ENCODE data around the gene OR10S1. TPM values are rescaled to one million over a fixed set of nuclear protein-coding genes. Genes with fewer than 3 reads are reported as not detected.

The OR10S1 gene
- total and polyA plus RNA-seq, 2 donors (not counting 3 experiments of a cell fraction or from before 2014, with no cell fraction given), result not detected

DNA sequence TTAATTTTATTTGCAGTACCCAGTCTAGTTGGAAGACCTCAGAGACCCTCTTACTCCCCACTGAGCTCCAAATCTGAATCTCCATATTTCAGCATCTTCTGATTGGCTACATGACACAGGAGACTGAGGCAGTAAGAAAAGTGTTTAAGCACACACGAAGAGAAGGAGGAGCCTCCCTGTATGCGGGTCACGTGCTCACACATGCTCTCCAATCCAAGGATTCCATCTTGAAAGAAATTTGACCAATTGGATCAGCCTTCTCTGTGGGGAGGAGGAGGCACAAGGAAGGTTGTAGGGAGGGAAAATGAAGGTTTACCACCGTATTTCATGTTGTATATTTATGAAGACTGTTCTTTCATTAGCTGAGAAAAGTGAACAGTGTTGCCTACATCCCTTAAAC is 35.2 kb downstream of the OR10S1 start:
- intact Hi-C loops (cut with micrococcal nuclease) (no loop called here), dilution Hi-C loops (cut with MboI; ENCODE audit: extremely low pct_ligation_motif_present, low sequenced_read_pairs) (no loop called here)
- Histone ChIP-seq H4K20me1 (replicated peaks; ENCODE audit: control insufficient read depth, extremely low read depth, insufficient read depth, low read length) (no peaks in the 10 kb centered on the region), H3K9me3 (replicated peaks; ENCODE audit: control insufficient read depth, insufficient read depth, low read length) (no peaks in the 10 kb centered on the region), H2AFZ (ENCODE audit: low read depth, low read length) (no peak overlapping the region), H3K9ac (replicated peaks; ENCODE audit: extremely low read depth, insufficient read depth, low read length) (no peak overlapping the region), H3K27ac (ENCODE audit: insufficient read depth, low read depth, low read length) (no peak overlapping the region), H3K4me3 (replicated peaks in 1 of 3; ENCODE audit: insufficient read depth in 1 of 3, low read depth in 1 of 3, low read length in 3 of 3) (no peak overlapping the region), H3K27me3 (ENCODE audit: control insufficient read depth in 2 of 2, insufficient read depth in 2 of 2, low read length in 2 of 2) (no peaks in the 10 kb centered on the region), H3K4me1 (ENCODE audit: control insufficient read depth, extremely low read depth, insufficient read depth, low read length) (no peaks in the 10 kb centered on the region), H3K79me2 (ENCODE audit: control insufficient read depth, insufficient read depth, low read length) (no peaks in the 10 kb centered on the region), H3K4me2 (ENCODE audit: insufficient read depth, low read length) (no peak overlapping the region), H3K36me3 (ENCODE audit: control insufficient read depth in 2 of 2, extremely low read depth in 1 of 2, insufficient read depth in 2 of 2, low read length in 2 of 2) (no peaks in the 10 kb centered on the region), H3K9me1 (replicated peaks; ENCODE audit: control insufficient read depth, extremely low read depth, insufficient read depth, low read length) (no peaks in the 10 kb centered on the region)
- FAIRE-seq, result no peak
- no peak for DNase-seq (ENCODE audit: low read depth, low spot score)
- ChIA-PET POLR2A (no interaction called here), CTCF (no interaction called here)
- TF ChIP-seq, protein P1, sequence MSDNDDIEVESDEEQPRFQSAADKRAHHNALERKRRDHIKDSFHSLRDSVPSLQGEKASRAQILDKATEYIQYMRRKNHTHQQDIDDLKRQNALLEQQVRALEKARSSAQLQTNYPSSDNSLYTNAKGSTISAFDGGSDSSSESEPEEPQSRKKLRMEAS (IDR thresholded peaks at IDR 0.05; ENCODE audit: insufficient read depth, insufficient read length), result no peak
- TF ChIP-seq JUN (IDR thresholded peaks at IDR 0.05; ENCODE audit: borderline replicate concordance, insufficient read depth, insufficient read length, low read depth), result no peak
- TF ChIP-seq, protein P2, sequence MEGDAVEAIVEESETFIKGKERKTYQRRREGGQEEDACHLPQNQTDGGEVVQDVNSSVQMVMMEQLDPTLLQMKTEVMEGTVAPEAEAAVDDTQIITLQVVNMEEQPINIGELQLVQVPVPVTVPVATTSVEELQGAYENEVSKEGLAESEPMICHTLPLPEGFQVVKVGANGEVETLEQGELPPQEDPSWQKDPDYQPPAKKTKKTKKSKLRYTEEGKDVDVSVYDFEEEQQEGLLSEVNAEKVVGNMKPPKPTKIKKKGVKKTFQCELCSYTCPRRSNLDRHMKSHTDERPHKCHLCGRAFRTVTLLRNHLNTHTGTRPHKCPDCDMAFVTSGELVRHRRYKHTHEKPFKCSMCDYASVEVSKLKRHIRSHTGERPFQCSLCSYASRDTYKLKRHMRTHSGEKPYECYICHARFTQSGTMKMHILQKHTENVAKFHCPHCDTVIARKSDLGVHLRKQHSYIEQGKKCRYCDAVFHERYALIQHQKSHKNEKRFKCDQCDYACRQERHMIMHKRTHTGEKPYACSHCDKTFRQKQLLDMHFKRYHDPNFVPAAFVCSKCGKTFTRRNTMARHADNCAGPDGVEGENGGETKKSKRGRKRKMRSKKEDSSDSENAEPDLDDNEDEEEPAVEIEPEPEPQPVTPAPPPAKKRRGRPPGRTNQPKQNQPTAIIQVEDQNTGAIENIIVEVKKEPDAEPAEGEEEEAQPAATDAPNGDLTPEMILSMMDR (IDR thresholded peaks at IDR 0.05; ENCODE audit: extremely low read depth in 1 of 2, insufficient read depth in 1 of 2, low read depth in 1 of 2, low read length in 2 of 2), result no peak
- TF ChIP-seq EZH2 (IDR thresholded peaks at IDR 0.05; ENCODE audit: borderline replicate concordance, low read depth, low read length, severe bottlenecking), result no peak
- TF ChIP-seq POLR2AphosphoS5 (IDR thresholded peaks at IDR 0.05; ENCODE audit: insufficient read depth, low read depth, low read length), result no peak
- TF ChIP-seq FOS (IDR thresholded peaks at IDR 0.05; ENCODE audit: borderline replicate concordance, insufficient read depth, low read length), result no peak
- no peak for TF ChIP-seq MYC (IDR thresholded peaks at IDR 0.05; ENCODE audit: low read depth, low read length)
- no peak for TF ChIP-seq POLR2A (IDR thresholded peaks at IDR 0.05; ENCODE audit: low read depth, low read length)
- TF ChIP-seq GATA2 (IDR thresholded peaks at IDR 0.05; ENCODE audit: insufficient read depth, insufficient read length, low read depth, low read length), result no peak
- BruUV-seq (replicated peaks), result no TSS peak
